OCI-LY3 (cell line): ENCODE data around the gene XNDC1N.
"Not testable (repeated sequence)": the region's sequence is repeated elsewhere in the genome, so short reads cannot be mapped to it uniquely, and the experiment has no call there.

Experiments
- H2AFZ ChIP-seq: fragments of 200-600, 300-600 bp; shearing (Covaris generic); 2 replicates; pipeline ENCODE4 v1.6.0; 2014; ENCODE audit warnings: antibody characterized with exemption, low read depth, low read length
- H3K27ac ChIP-seq: fragments of 200-600, 300-600 bp; sonication (generic); 2 replicates; pipeline ENCODE4 v1.5.1; 2014; ENCODE audit warnings: mild to moderate bottlenecking, low read length, moderate library complexity, mixed read lengths
- H3K27me3 ChIP-seq: fragments of 200-600, 300-600 bp; sonication (generic); 2 replicates; pipeline ENCODE4 v1.6.1; 2014; ENCODE audit warnings: low read depth, low read length, mixed read lengths
- H3K36me3 ChIP-seq: fragments of 200-600, 300-600 bp; sonication (generic); replicated peaks from 2 replicates; pipeline ENCODE3; 2014; ENCODE audit warnings: low read depth, low read length, mixed read lengths
- H3K4me1 ChIP-seq: fragments of 300-600, 200-600 bp; sonication (generic); 2 replicates; pipeline ENCODE4 v1.6.1; 2014; ENCODE audit warnings: low read length, mixed read lengths
- H3K4me2 ChIP-seq: fragments of 200-600, 300-600 bp; sonication (generic); 2 replicates; pipeline ENCODE4 v1.6.1; 2014; ENCODE audit warnings: low read length, mixed read lengths
- H3K4me3 ChIP-seq: fragments of 300-600, 200-600 bp; sonication (generic); 2 replicates; pipeline ENCODE4 v1.5.1; 2014; ENCODE audit warnings: antibody characterized with exemption, mild to moderate bottlenecking, low read length, moderate library complexity
- H3K79me2 ChIP-seq: fragments of 300-600, 200-600 bp; shearing (Covaris generic); 2 replicates; pipeline ENCODE4 v1.6.1; 2014; ENCODE audit warnings: mild to moderate bottlenecking, low read length, mixed read lengths
- H3K9ac ChIP-seq: fragments of 300-600, 200-600 bp; shearing (Covaris generic); 2 replicates; pipeline ENCODE4 v1.6.0; 2014; ENCODE audit warnings: mild to moderate bottlenecking, low read length, moderate library complexity
- H3K9me3 ChIP-seq: fragments of 200-600, 300-600 bp; shearing (Covaris generic); 2 replicates; pipeline ENCODE4 v1.6.1; 2014; ENCODE audit warnings: low read length, mixed read lengths; ENCODE audit not compliant: insufficient read depth
- H4K20me1 ChIP-seq: fragments of 200-600, 300-600 bp; sonication (generic); 2 replicates; pipeline ENCODE4 v1.6.1; 2016; ENCODE audit warnings: low read length, mixed read lengths; ENCODE audit not compliant: insufficient read depth
- CTCF ChIP-seq: fragments of 200-600, 300-600 bp; sonication (generic); IDR thresholded peaks from 2 replicates; pipeline ENCODE4 v1.5.1; 2014; ENCODE audit warnings: antibody characterized with exemption, low read length, low read depth
- EZH2phosphoT487 ChIP-seq: fragments of 200-600 bp; shearing (Covaris generic); IDR thresholded peaks from 2 replicates; pipeline ENCODE4 v1.6.1; 2018; ENCODE audit warnings: antibody characterized with exemption, mixed run types, low read depth

The XNDC1N gene

GRCh38 chr11:71911321-71911985 lies 16.9 kb downstream of the XNDC1N start:
- H3K4me1 ChIP-seq = peaks cover 10% of the 10 kb centered on the region
- not testable (repeated sequence) for H3K79me2 ChIP-seq, H4K20me1 ChIP-seq, H3K9me3 ChIP-seq, H3K27me3 ChIP-seq, H3K4me3 ChIP-seq, H3K36me3 ChIP-seq, H2AFZ ChIP-seq
- H3K4me2 ChIP-seq = peak overlapping the region; percentile 52
- peak; percentile 58 for TF ChIP-seq CTCF
- peak overlapping the region; percentile 41; the same call in 1 of the 2 replicates for H3K27ac ChIP-seq
- H3K9ac ChIP-seq = peak overlapping the region; percentile 32; the same call in 1 of the 2 replicates

GRCh38 chr11:71910775-71911174 lies 17.6 kb downstream of the XNDC1N start:
- not testable (repeated sequence) for H3K9ac ChIP-seq, H3K79me2 ChIP-seq, H3K36me3 ChIP-seq, H3K27ac ChIP-seq, H4K20me1 ChIP-seq, H3K4me2 ChIP-seq, H2AFZ ChIP-seq, H3K9me3 ChIP-seq, H3K27me3 ChIP-seq, H3K4me3 ChIP-seq
- peaks cover 10% of the 10 kb centered on the region for H3K4me1 ChIP-seq

- no peaks in the 10 kb centered on the region for H3K27me3 ChIP-seq
- H3K4me2 ChIP-seq = no peak overlapping the region
- H3K79me2 ChIP-seq = no peaks in the 10 kb centered on the region
- H3K27ac ChIP-seq = no peak overlapping the region
- H3K4me1 ChIP-seq = peaks cover 10% of the 10 kb centered on the region
- no peak overlapping the region for H3K9ac ChIP-seq
- no peaks in the 10 kb centered on the region for H3K36me3 ChIP-seq
- H3K9me3 ChIP-seq = no peaks in the 10 kb centered on the region
- H4K20me1 ChIP-seq = no peaks in the 10 kb centered on the region
- H2AFZ ChIP-seq = no peak overlapping the region
- TF ChIP-seq EZH2phosphoT487 = no peak
- TF ChIP-seq CTCF = no peak
- no peak overlapping the region for H3K4me3 ChIP-seq
Observed at GRCh38 chr11:71908218-71908617, 20.2 kb downstream of the XNDC1N start.

DNA sequence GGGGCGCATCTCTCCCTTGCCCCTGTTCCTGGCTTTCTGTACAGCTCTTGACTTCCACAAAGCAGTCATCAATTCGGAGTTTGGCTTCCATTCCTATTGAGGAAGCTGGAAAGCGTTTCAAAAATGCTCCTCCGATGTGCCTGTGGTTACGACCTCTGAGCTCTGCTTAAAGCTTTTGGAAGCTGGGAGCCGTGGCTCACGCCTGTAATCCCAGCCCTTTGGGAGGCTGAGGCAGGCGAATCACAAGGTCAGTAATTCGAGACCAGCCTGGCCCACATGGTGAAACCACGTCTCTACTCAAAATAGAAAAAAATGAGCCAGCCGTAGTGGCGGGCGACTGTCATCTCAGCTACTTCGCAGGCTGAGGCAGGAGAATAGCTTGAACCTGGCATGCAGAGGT lies 27.3 kb downstream of the XNDC1N start:
- not testable (repeated sequence) for H2AFZ ChIP-seq, H3K27ac ChIP-seq, H3K9ac ChIP-seq, H3K4me3 ChIP-seq, H3K4me2 ChIP-seq, H3K36me3 ChIP-seq, H3K4me1 ChIP-seq, H3K79me2 ChIP-seq, H3K27me3 ChIP-seq, H3K9me3 ChIP-seq, H4K20me1 ChIP-seq

DNA sequence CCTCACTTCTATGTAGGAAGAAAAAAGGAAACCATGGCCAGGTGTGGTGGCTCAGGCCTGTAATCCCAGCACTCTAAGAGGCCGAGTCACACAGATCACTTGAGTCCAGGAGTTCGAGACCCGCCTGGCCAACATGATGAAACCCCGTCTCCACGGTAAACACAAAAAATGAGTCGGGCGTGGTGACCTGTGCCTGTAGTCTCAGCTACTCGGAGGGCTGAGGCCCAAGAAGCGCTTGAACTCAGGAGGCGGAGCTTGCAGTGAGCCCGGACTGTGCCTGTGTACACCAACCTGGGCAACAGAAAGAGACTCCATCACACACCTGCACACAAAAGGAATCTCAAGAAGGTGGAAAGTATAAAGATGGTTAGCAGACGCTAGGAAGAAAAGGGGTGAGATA lies 32.4 kb downstream of the XNDC1N start:
- Histone ChIP-seq H4K20me1 (no peaks in the 10 kb centered on the region), H2AFZ (no peak overlapping the region)
- TF ChIP-seq CTCF = no peak
- TF ChIP-seq EZH2phosphoT487 = no peak

DNA sequence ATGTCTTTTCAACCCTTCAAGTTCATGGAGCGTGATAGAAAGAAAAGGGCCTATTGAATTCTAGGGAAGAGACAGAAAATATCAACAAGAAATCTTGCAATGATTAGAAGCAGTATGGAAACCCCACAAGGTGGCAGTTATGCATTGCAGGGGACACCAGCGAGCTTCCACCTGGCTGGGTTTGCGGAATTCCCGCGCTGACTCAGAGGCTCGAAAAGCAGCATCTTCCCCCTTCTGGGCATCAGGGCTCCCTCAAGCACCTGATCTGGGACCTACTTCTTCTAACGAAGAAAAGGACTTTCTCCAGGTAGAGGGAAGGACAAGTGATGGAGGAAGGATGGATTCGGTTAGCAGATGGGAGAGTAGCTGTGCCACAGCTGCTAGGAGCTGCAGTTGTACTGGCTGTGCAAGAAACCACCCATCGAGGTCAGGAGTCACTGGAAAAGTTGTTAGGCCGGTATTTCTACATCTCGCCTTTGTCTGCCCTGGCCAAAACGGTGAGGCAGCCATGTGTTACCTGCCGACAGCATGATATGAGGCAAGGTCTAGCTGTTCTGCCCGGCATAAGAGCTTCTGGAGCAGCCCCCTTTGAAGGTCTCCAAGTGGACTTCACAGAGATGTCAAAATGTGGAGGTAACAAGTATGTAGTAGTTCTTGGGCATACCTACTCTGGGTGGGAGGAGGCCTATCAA lies 39.1 kb downstream of the XNDC1N start:
- not testable (repeated sequence) for H3K4me2 ChIP-seq, H3K27me3 ChIP-seq, H4K20me1 ChIP-seq, H3K9me3 ChIP-seq, H3K79me2 ChIP-seq, H3K4me3 ChIP-seq, H3K4me1 ChIP-seq, H3K36me3 ChIP-seq, H3K27ac ChIP-seq, H3K9ac ChIP-seq, H2AFZ ChIP-seq

More for the DNA sequence above, 32.4 kb downstream of the XNDC1N start:
- Histone ChIP-seq H3K27me3 (no peaks in the 10 kb centered on the region), H3K79me2 (no peaks in the 10 kb centered on the region), H3K4me2 (no peak overlapping the region), H3K9ac (no peak overlapping the region), H3K36me3 (no peaks in the 10 kb centered on the region), H3K4me3 (no peak overlapping the region), H3K4me1 (no peaks in the 10 kb centered on the region), H3K27ac (no peak overlapping the region), H3K9me3 (no peaks in the 10 kb centered on the region)

DNA sequence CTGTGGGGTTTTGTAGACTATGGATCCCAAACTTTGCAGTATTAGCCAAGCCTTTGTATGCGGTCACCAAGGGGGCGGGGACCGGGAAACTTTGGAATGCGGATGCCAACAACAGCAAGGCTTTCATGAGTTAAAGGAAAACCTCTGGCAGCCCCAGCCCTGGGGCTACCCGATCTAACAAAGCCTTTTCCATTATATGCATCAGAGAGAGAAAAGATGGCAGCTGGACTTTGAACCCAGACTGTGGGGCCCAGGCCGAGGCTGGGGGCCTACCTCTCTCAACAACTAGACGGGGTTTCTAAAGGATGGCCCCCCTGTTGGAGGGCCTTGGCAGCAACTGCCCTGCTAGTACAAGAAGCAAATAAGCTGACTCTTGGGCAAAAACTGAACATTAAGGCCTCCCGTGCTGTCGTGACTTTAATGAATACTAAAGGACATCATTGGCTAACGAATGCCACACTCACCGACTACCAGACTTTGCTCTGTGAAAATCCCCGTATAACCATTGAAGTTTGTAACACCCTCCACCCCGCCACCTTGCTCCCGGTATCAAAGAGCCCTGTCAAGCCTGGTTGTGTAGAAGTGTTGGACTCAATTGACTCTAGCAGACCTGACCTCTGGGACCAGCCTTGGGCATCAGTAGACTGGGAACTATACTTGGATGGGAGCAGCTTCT lies 39.9 kb downstream of the XNDC1N start:
- H3K9ac ChIP-seq, H3K27me3 ChIP-seq, H2AFZ ChIP-seq, H3K36me3 ChIP-seq, H4K20me1 ChIP-seq, H3K4me1 ChIP-seq, H3K4me3 ChIP-seq, H3K9me3 ChIP-seq, H3K79me2 ChIP-seq, H3K27ac ChIP-seq, H3K4me2 ChIP-seq: not testable (repeated sequence)
